HUES6 (cell line): ENCODE measurements around the gene PIK3R3.

Source experiments
- H3K27ac ChIP-seq: 2 replicates; pipeline ENCODE4 v1.7.0; 2013; ENCODE audit warnings: low read depth, mild to moderate bottlenecking, low read length, inconsistent platforms
- H3K27me3 ChIP-seq: 2 replicates; pipeline ENCODE4 v1.6.1; 2013; ENCODE audit warnings: low read length; ENCODE audit not compliant: control insufficient read depth, insufficient read depth
- H3K36me3 ChIP-seq: 2 replicates; pipeline ENCODE4 v1.6.1; 2013; ENCODE audit warnings: low read length; ENCODE audit not compliant: control insufficient read depth, insufficient read depth
- H3K4me1 ChIP-seq: 2 replicates; pipeline ENCODE4 v1.6.1; 2013; ENCODE audit warnings: low read length; ENCODE audit not compliant: control insufficient read depth, insufficient read depth
- H3K4me3 ChIP-seq: 2 replicates; pipeline ENCODE4 v1.5.1; 2013; ENCODE audit warnings: low read depth, low read length
- H3K9ac ChIP-seq: one replicate; pipeline ENCODE4 v1.6.1; 2013; ENCODE audit warnings: mild to moderate bottlenecking, low read length
- H3K9me3 ChIP-seq: 2 replicates; pipeline ENCODE4 v1.6.1; 2013; ENCODE audit warnings: low read depth, low read length; ENCODE audit not compliant: control insufficient read depth, insufficient read depth

The PIK3R3 gene

DNA sequence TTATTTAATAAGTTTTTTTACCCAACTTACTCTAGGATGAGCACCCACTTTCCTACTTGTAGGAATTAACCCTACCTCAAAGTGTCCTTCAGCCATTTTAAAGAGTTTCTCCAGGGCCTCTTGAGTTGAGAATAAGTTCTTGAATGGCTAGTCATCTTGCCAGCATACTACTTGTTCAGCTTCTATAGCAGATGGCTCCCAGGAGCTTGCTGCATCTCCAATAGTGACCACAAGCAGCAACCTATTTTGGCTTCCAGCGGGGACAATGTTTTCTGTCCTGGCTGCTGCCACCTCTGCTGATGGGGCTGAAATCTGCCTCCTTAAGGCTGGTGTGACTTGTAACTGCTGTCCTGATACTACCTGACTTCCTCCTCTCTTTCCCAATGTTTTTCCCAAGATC, 20.8 kb upstream of the PIK3R3 start:
- no peaks in the 10 kb centered on the region for H3K27me3 ChIP-seq
- H3K9ac ChIP-seq: no peak overlapping the region
- no peak overlapping the region for H3K27ac ChIP-seq
- no peaks in the 10 kb centered on the region for H3K4me1 ChIP-seq
- no peaks in the 10 kb centered on the region for H3K36me3 ChIP-seq
- no peaks in the 10 kb centered on the region for H3K9me3 ChIP-seq
- H3K4me3 ChIP-seq: no peak overlapping the region

DNA sequence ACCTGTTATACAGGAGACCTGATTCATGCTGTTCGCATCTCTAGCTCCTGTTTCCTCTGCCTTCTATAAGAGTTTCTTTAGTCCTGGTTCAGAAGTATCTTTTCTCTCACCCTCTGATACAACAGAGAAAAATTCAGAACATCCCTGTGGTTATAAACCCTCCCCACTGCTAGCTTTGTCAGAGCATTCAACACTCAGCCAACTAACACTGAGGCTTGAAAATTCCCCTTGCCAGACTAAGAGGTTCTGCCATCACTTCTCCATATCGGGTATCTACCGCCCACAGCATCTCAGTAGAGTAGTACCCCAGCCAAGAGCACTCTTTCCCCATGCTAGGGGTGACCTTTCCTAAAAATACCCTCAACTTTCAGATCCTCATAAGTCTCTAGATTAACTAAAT, 19.6 kb upstream of the PIK3R3 start:
- no peak overlapping the region for H3K4me3 ChIP-seq
- H3K9me3 ChIP-seq: no peaks in the 10 kb centered on the region
- no peak overlapping the region for H3K27ac ChIP-seq
- no peaks in the 10 kb centered on the region for H3K27me3 ChIP-seq
- H3K36me3 ChIP-seq: no peaks in the 10 kb centered on the region
- H3K4me1 ChIP-seq: no peaks in the 10 kb centered on the region
- no peak overlapping the region for H3K9ac ChIP-seq

DNA sequence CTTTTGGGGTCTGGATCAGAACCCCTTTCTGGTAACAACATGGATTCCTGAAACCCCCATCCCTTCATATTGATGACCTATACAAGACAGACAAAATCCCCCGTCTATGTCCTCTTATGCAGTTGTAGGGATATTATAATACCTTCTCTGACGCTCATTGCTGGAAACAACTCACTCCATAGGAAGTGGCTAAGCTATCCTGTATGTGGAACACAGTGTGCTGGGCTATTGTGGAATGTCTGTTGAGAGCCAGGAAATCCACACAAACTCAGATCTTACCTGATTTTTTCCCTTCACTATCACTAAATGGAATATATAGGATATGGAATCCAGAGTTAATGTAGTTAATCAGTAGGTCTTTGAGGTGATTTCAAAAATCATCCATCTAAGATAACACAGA, 17.7 kb upstream of the PIK3R3 start:
- Histone ChIP-seq H3K9ac (no peak overlapping the region), H3K36me3 (no peaks in the 10 kb centered on the region), H3K9me3 (no peaks in the 10 kb centered on the region), H3K4me1 (no peaks in the 10 kb centered on the region), H3K27ac (no peak overlapping the region), H3K27me3 (no peaks in the 10 kb centered on the region), H3K4me3 (no peak overlapping the region)

DNA sequence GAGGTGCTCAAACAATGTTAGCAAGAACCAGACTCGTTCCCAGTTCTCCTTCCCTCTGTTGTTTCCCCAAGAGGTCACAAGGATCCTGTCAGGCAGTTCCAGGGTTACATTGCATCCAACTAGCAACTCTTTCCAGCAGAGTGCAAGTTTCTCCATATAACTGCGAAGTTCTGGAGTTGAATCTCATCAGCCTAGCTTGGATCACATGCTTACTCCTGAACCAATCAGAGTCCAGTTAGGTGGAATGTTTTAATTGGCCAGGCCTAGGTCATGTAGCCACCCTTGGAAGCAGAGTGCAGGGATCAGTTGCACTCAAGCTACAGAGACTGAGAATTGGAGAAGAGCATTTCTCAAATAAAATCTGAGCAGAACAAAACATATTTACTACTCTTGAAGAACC, 15.9 kb upstream of the PIK3R3 start:
- Histone ChIP-seq H3K36me3 (no peaks in the 10 kb centered on the region), H3K9ac (no peak overlapping the region)

DNA sequence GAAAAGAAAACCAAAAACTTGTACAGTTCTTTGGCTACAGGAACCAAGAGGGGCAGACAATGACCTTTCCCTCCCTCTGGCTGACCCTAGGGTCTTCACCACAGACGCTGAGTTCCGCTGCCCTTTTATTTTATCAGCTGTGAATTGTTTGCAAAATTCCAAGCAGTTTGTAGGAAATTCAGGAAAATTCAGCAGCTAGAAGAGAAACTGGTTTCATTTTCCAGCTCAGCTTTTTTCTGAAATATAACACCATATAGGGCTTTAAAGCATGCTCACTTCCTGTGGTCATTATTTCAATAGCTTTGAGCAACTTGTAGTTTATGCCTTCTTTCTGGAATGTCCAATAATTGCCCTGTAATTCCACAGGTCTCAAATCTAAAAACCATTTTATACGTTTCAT, 5.5 kb upstream of the PIK3R3 start:
- H3K9ac ChIP-seq: no peak overlapping the region
- peaks cover 14% of the 10 kb centered on the region; the same call in 1 of the 2 replicates for H3K4me1 ChIP-seq
- H3K36me3 ChIP-seq: no peaks in the 10 kb centered on the region
- no peaks in the 10 kb centered on the region for H3K9me3 ChIP-seq
- no peaks in the 10 kb centered on the region for H3K27me3 ChIP-seq
- no peak overlapping the region for H3K27ac ChIP-seq
- H3K4me3 ChIP-seq: no peak overlapping the region

More for the DNA sequence above, 15.9 kb upstream of the PIK3R3 start:
- no peaks in the 10 kb centered on the region for H3K4me1 ChIP-seq
- H3K27ac ChIP-seq: no peak overlapping the region
- no peaks in the 10 kb centered on the region for H3K27me3 ChIP-seq
- H3K9me3 ChIP-seq: no peaks in the 10 kb centered on the region
- no peak overlapping the region for H3K4me3 ChIP-seq

DNA sequence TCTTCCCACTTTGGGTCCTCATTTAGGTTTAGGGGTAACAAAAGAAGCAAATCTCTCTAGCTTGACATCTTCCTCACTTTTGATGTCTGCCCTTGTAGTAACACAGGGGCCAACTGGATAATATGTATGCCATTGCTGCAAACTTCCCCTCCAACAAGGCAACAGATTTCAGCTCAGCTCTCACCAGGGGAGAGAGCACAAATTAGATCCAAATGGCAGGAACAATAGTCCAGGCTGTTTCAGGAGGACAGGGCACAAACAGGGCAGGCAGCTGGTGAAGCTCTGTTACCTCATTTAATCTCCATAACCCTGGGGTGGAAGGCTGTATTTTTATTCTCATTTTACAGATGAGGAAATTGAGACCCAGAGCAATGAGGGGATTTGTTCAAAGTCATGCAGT, 4.3 kb upstream of the PIK3R3 start:
- H3K4me1 ChIP-seq: peaks cover 14% of the 10 kb centered on the region; the same call in 1 of the 2 replicates
- no peak overlapping the region for H3K4me3 ChIP-seq
- no peaks in the 10 kb centered on the region for H3K9me3 ChIP-seq
- no peak overlapping the region for H3K9ac ChIP-seq
- no peaks in the 10 kb centered on the region for H3K27me3 ChIP-seq
- no peak overlapping the region for H3K27ac ChIP-seq
- H3K36me3 ChIP-seq: no peaks in the 10 kb centered on the region

DNA sequence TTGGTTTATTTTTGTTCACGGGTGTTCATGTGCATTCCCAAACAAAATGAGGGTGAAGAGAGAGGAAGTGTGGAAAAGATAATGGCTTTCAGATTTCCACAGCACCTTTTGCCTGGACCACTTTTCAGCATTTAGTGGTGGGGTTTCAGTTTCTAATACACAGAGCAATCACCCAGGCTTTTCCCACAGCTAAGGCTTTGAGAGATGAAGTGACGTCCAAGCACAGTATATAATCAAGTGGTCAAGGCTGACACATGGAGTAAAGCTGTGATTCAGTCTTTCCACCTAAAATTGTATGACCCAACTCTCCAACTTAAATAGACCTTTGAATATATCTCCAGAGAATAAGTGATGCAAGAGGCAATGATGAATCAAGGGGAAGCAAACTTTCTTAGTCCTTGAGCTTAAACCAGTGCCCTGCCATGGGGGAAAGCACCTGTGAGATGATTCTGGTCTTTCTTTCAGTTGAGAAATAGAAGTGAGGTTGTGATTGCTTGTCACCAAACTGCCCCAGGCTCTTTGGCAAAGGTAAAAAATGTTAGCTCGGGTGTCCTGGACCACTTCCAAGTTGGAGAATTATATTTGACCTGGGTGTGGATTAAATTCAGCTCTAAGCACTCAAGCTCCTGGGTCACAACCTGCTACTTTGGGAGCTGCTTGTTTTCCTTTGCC, 2.4 kb upstream of the PIK3R3 start:
- no peaks in the 10 kb centered on the region for H3K9me3 ChIP-seq
- H3K27ac ChIP-seq: no peak overlapping the region
- H3K36me3 ChIP-seq: no peaks in the 10 kb centered on the region
- no peak overlapping the region for H3K4me3 ChIP-seq
- H3K9ac ChIP-seq: no peak overlapping the region
- H3K4me1 ChIP-seq: peaks cover 21% of the 10 kb centered on the region; the same call in 1 of the 2 replicates
- H3K27me3 ChIP-seq: peaks cover 11% of the 10 kb centered on the region; the same call in 1 of the 2 replicates

DNA sequence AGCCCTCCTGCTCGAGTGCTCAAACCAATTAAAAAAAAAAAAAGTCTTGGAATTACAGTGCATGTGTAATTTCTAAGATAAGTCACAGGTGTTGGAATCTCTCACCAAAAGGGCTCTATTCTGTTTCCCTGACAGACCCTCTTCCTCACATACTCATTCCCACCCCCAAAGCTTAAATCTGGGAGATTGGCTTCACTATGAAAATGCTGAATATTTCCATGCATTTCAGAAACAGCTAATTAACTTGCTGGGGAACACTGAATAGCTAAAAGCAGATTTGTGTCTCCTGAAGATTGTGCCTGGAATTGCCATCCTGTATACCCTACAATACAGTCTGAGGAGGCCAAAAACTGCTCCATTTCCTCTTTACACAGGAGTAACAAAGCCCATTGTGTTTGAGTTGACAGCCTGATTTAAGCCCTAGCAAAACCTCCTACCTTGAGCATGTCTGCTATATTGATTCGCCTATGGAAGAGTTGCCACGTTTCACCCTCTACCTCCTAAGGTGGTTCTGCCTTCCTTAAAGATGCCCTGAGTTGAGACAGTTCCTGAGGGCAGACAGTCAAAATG, 1.4 kb upstream of the PIK3R3 start:
- Histone ChIP-seq H3K27ac (no peak overlapping the region), H3K4me1 (peaks cover 21% of the 10 kb centered on the region; the same call in 1 of the 2 replicates), H3K9me3 (no peaks in the 10 kb centered on the region), H3K36me3 (no peaks in the 10 kb centered on the region), H3K4me3 (peak overlapping the region; percentile 74), H3K9ac (peak overlapping the region; percentile 90), H3K27me3 (peaks cover 11% of the 10 kb centered on the region; the same call in 1 of the 2 replicates)

DNA sequence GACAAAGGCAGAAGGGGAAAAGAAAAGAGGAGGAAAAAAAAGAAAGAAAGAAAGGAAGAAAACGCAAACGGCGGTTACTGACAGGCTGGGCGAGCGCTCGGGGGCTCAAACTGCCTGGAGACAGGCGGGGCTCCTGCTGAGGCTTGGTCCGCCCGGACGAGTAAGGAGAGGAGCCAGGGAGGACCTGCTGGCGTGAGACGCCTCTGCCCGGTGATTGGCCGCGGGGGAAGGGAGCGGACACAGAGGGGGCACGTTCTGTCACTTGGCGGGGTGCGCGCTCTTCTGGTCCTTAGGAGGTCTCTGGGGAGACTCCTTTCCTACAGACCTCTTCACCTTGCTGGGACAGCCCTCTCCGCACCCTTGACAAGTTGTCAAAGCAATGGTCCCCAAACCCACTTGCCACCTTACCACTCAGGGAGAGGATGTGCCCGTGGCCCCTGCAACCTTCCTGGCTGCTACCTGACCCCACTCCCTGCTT, 791 bp upstream of the PIK3R3 start:
- peaks cover 11% of the 10 kb centered on the region; the same call in 1 of the 2 replicates for H3K27me3 ChIP-seq
- no peaks in the 10 kb centered on the region for H3K36me3 ChIP-seq
- H3K9me3 ChIP-seq: no peaks in the 10 kb centered on the region
- peak overlapping the region; percentile 74 for H3K4me3 ChIP-seq
- H3K9ac ChIP-seq: peak overlapping the region; percentile 90
- H3K27ac ChIP-seq: peak overlapping the region; percentile 99
- peaks cover 21% of the 10 kb centered on the region; the same call in 1 of the 2 replicates for H3K4me1 ChIP-seq

DNA sequence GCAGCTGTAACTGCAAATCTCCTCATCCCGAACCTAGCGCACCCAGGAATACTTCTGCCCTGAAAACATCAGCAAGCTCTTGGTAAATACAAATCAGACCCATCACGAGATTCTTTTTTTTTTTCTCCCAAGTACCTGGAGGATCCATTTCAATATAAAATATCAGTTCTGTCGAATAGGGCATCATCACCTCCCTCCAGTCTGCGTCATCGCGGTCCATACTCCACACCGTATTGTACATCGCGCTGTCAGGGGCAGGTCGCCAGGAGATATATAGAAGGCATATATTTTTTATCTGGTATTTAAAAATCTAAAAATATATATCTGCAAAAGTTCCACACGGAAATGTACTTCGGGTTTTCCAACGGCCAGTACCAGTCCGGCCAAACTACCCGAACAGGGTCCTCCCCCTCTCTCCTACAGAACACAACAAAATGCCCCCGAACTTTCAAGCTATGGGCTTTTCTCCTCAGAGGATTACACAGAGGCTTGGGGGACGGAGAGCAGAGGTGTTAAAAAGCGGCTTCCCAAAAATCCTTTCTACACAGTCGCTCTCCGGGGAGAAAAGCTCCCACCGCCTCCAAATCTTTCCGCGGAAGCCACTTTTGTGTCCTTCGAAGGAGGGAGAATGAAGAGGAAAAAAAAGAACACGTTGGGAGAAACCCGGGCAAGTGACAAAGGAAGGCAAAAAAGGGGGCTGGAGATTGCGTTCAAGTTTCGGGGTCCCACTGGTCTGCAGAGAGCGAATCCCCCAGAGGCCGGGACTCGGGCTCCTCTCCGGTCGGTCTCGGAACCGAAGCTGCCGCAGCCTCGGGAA, 509 bp downstream of the PIK3R3 start:
- Histone ChIP-seq H3K27me3 (peaks cover 11% of the 10 kb centered on the region; the same call in 1 of the 2 replicates), H3K9ac (peak overlapping the region; percentile 99), H3K9me3 (no peaks in the 10 kb centered on the region), H3K36me3 (no peaks in the 10 kb centered on the region), H3K27ac (peak overlapping the region; percentile 99), H3K4me3 (peak overlapping the region; percentile 74), H3K4me1 (peaks cover 21% of the 10 kb centered on the region; the same call in 1 of the 2 replicates)

DNA sequence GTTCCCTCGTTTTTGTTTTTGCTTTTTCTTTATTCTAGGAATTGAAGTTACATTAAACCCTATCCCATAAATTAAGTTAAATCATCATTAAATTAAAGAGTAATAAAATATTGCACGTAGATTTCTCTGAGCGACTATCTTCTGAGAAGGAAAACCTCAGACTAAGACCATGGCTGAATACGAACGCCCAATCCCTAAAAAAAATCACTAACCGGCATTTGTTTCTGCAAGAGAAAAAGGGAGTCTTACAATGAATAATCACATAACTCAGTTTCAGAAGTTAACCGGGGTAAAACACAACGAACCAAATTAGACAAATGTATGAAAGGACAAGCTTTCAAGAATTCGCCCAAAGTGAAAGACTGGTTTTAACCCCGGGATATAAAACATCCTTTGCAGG, 1.3 kb downstream of the PIK3R3 start:
- Histone ChIP-seq H3K27me3 (peaks cover 11% of the 10 kb centered on the region; the same call in 1 of the 2 replicates), H3K4me1 (peaks cover 16% of the 10 kb centered on the region; the same call in 1 of the 2 replicates), H3K4me3 (peak overlapping the region; percentile 74), H3K9ac (peak overlapping the region; percentile 53), H3K27ac (no peak overlapping the region), H3K36me3 (no peaks in the 10 kb centered on the region), H3K9me3 (no peaks in the 10 kb centered on the region)
